HG03175 (cell line): Measurements from ENCODE around the gene COL24A1.
"Not testable (repeated sequence)": the region's sequence is repeated elsewhere in the genome, so short reads cannot be mapped to it uniquely, and the experiment has no call there.

ENCODE experiments used
- ATAC-seq: cut with Tn5 transposase; IDR thresholded peaks from one replicate; pipeline ENCODE4 v1.9.1; 2021; ENCODE audit warnings: mild to moderate bottlenecking, moderate library complexity; ENCODE audit not compliant: unreplicated experiment

The COL24A1 gene

DNA sequence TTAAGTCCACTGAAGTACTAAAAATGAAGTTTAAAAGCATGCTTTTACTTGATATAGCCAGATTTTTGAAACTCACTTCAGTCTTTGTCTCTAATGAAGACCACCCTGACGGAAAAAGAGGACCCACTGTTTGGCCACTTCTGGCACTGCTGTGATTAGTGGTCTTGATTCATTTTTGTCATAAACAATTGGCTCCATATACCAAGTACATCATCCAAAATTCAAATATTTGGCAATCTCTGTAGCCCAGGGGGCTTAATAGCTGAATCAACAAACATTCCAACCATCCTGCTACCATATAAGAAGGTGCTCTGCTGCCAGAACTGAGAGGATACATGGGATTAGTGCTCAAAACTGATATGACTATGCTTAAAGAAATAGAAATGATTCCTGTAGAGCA lies 156.0 kb downstream of the COL24A1 start:
- ATAC-seq, result no peak

DNA sequence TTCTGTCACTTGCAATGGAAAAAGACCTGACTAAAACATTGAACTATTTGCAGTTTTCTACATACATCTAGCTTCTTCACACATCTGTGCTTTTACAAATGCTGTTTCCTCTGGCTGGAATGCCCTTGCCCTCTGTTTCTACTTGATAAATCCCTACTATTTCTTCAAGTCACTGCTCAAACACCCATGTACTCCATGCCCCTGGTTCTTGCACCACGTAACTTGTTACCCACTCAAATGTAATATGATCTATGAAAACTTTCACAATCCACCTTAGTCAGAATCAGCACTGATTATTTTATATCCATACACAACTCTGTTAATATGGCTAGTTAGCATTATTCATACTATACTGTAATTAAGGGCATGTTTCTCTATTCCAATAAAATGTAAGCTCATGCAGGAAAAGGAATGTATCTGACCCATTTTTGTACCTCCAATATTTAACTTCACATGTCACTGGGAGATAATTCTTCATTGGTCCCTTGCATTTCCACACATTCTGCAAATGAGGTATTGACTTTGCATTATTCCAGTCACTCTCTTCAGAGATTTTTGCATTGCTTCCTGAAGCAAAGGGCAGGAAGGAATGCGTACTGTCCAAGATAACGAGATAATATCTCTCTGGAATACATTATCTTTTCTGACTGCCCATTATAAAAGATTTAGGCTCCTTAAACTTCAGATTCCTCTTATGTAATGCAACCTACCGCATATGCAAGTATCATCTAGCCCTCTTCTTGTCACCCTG lies 158.3 kb downstream of the COL24A1 start:
- no peak for ATAC-seq

DNA sequence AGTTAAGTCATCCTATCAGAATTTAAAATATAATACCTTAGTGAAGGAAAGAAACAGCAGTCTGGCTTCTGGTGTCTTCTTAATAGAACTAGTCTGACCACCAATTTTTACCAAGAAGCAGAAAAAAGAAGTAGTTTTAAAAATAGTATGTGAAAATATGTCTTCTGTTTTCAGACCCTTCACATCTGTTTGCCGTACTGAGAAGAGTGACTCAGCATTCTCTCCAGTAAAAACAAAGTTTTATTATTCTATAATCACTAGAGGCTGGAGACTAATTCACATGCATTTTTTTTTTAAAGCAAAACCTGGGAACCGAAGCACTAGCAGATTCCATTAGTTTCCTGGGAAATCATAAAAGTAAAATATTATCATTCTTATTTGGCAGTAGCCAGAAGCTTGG lies 163.8 kb downstream of the COL24A1 start:
- peak; percentile 39 for ATAC-seq

GRCh38 chr1:85991261-85991660 lies 165.3 kb downstream of the COL24A1 start:
- peak; percentile 63 for ATAC-seq

DNA sequence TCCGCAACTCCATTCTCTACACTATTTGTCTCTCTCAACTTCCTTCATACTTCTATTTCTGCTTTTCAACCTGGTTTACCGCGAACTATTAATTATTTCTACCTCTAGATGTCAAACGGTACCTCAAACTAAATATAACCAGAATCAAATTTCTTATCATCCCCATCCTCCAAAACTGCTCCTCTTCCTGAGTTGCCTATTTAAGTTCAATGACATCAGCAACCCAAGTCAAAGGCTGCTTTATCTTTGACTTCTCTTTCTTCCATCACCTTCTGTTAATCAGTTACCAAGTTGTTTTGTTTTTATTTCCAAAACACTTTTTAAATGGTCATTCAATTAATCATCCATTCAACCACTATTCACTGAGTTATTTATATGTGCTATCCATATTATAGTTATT lies 171.9 kb downstream of the COL24A1 start:
- peak; percentile 42 for ATAC-seq

GRCh38 chr1:85983316-85983715 lies 173.3 kb downstream of the COL24A1 start:
- ATAC-seq, result no peak

DNA sequence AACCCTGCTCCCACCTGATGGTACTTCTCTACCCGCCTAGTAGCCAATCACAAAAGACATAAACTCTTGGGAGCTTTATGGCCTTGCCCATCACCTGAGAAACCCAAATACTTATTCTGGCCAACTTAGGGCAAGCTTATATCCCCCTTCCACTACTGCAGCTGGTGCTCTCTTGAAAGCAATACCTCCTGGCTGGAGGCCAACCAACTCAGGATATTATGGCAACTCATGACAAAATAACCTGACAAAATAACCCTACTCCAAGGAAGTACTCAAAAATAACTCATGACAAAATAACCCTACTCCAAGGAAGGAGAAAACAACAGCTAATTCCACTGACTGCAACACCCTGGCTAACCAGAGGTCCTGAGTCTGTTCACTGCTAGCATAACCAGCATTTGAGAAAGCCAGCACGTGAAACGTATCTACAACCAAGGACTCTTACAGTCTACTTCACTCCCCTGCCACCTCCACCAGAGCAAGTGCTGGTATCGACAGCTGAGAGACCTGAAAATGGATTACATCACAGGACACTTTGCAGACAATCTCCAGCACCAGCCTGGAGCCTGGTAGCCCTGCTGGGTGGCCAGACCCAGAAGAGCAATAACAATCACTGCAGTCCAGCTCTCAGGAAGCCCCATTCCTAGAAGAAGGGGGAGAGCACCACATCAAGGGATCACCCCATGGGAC lies 179.9 kb downstream of the COL24A1 start:
- no peak for ATAC-seq

GRCh38 chr1:85975912-85976371 lies 180.6 kb downstream of the COL24A1 start:
- no peak for ATAC-seq

- no peak for ATAC-seq
Observed at GRCh38 chr1:85962457-85962856, 194.1 kb downstream of the COL24A1 start.

- ATAC-seq, result peak; percentile 73
Observed at GRCh38 chr1:85957760-85958159, 198.8 kb downstream of the COL24A1 start.

GRCh38 chr1:85955218-85955617 lies 201.4 kb downstream of the COL24A1 start:
- not testable (repeated sequence) for ATAC-seq

DNA sequence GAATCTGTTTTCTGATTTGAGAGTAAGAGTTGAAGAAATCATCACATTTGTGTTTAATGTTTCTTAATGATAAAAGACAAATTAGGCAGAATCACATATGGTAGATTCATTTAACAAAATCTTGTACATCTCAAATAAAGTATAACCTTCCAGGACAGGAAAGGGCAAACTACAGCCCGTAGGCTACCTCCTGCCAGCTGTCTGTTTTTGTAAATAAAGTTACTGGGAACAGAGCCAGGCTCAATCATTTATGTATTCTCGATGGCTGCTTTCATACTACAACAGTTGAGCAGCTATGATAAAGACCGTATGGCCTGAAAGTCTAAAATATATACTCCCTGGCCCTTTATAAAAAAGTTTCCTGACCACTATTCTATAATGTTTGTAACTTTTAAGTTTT lies 204.1 kb downstream of the COL24A1 start:
- no peak for ATAC-seq

DNA sequence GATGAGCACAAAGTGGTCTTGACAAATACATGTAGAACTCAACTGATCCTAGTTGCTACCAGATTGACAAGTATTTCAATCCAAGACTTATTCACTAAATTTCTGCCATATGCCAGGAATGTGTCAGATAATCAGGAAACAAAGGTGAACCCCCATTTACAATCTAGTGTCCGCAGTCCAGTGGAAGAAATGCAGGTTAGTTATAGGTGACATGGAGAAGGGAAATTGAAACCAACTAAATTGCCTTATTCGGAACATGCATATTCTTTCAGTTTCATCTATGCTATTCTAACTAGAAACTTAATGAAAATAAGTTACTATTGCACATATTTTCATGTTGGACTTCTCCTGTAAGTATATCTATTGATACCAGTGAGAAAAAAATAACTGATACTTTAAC lies 209.4 kb downstream of the COL24A1 start:
- no peak for ATAC-seq

DNA sequence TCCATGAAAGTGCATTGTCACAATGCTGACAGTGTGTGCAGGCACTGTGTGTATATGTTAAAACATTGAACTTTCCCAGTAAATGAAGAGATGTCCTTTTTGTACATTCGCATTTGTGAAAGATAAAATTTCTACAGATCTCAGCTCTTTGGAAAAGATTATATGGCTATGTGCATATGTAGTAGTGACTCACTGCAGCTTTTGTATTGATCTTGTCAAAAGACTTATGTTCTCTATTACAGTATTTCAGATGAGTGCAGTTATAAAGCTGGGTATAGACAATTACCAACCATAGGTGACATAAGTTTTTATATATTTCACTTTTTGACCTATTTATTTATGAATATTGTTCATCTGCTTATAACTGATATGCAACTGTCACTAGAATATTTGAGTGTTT lies 212.6 kb downstream of the COL24A1 start:
- no peak for ATAC-seq

DNA sequence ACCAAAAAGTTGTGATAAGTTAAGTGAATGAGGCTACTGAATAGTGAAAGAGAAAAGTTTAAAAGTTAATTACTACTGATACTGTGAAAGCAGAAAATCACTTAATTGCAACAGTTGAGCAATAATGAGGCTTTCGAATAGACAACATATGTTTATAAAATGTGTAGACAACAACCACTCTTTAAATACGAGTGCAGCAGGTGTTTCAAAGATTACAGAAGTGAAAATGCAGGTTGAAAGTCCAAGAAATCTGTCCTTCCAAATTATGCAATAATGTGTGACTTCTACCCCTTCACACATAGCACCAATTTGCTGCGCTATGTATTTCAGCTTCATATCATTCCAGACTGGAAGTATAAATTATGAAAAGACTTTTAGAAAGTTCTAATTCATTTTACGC lies 213.0 kb downstream of the COL24A1 start:
- no peak for ATAC-seq

DNA sequence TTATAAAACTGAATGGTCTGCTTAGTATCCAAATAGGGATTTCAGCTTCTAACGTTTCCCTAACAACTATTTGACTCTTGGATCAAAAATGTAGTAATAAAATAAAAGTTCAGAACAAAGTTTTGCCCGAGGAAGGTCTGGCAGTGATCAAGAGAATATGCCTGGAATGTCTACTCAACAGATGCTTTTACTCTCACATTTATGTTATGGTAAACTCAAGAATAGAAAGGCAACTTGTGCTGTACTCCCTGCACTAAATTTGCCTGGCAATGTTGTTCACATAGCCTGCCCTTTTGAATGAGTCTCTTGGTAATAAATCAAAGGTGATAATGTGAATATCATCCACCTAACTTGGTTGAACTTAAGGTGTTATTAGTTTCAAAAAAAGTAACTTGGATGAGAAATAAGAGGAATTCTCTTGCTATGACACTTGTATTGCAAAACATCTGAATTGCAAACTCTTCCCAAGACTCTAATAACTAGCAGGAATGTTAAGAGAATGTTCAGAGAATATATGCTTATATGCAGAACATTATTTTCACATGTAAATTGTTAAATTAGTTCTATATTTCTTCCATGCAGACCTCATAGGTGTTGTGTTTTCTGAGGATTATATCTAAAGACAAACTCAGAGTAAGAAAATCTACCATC lies 215.8 kb downstream of the COL24A1 start:
- no peak for ATAC-seq

DNA sequence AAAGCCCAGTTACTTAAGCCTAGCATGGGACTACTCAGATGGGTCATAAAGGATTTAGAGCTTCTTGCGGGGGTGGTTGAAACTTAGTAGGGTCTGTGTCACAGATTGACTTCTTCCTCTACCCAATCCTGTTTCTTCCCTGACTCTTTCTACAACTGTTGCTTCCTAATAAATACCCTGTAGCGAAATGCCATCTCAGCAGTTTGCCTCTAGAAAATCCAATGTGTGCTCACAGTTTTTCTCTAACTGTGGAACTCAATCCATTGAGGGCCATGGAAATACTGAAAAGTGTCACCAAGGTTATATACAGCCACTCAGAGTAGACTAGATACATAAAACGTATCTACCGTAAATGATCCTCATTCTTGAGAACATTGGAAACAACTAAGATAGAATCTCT lies 217.7 kb downstream of the COL24A1 start:
- no peak for ATAC-seq

DNA sequence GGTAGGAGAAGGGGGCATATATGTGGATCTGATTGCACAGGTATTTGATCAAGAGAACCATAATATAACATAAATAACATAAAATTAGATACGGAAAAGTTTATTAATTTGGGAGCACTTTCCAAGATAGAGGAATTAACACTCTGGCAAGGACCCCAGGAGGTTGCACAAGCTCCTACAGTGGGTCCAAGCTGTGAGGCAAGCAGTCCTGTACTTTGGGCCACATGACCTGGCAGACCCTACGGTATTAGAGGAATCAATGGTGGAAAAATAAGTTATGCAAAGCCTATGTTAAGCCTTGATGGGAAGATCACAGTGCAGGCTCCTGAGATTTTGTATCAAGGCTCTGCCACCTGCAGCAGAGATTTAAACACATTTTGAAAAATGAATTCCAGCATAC lies 220.1 kb downstream of the COL24A1 start:
- no peak for ATAC-seq

DNA sequence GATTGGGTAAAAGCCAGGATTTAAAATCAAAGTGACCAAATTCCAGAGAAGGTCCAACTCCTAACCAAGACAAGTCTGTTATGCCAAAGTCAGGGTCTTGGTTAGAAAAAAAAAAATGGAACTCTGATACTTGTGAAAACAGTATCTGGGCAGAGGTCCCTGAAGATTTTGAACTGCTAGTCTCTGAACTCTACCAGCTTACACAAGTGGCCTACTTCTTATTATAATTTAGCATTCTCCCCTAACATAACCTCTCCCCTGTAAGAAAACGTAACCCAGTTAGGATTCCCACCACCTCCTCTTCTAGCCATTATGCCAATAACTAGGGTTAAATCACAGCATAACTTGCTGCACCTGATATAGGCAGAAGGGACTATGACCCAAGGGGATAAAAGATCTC lies 220.5 kb downstream of the COL24A1 start:
- no peak for ATAC-seq

GRCh38 chr1:85935234-85935633 lies 221.3 kb downstream of the COL24A1 start:
- ATAC-seq, result no peak

GRCh38 chr1:85934516-85934915 lies 222.1 kb downstream of the COL24A1 start:
- no peak for ATAC-seq

DNA sequence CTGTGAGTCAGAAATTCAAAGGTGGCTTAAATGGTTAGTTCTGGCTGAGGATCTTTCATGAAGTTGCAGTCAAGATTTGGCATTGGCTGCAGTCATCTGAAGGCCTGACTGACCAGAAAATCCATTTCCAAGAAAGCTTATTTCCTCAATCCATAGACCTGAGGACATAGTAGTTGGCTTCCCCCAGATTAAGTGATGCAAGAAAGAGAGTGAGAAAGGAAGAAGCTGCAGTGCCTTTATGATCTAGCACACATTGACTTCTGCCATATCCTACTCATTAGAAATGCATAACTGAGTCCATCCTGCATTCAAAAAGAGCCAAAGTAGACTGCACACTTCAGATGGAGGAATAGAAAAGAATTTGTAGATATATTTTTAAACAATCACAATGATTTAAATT lies 222.6 kb downstream of the COL24A1 start:
- ATAC-seq, result no peak
